Transverse colon (tissue), 4 donors: ENCODE results near the gene POLR2A. TPM values are rescaled to one million over a fixed set of nuclear protein-coding genes. Genes with fewer than 3 reads are reported as not detected.
A peak's percentile ranks its signal among the peaks of the same experiment; 100 is the strongest.

ENCODE experiments used
- DNase-seq: peaks from one replicate; pipeline ENCODE4 v3.0.0-alpha.2; 2019
- H3K27ac ChIP-seq, 4 donors: fragments of 200-600 bp; sonication (generic); 2 replicates each; pipeline ENCODE4 v1.5.1; 2016 to 2018; ENCODE audit warnings: inconsistent platforms in 4 of 4
- H3K27me3 ChIP-seq: fragments of 200-600 bp; sonication (generic); 2 replicates; pipeline ENCODE4 v1.5.1; 2017; ENCODE audit warnings: inconsistent platforms
- H3K36me3 ChIP-seq, 4 donors: fragments of 200-600 bp; sonication (generic); 2 replicates each; pipeline ENCODE4 v1.5.1; 2017 to 2019; ENCODE audit warnings: inconsistent platforms in 4 of 4
- H3K4me1 ChIP-seq, 4 donors: fragments of 200-600 bp; sonication (generic); 2 replicates each; pipeline ENCODE4 v1.5.1; 2017 to 2020; ENCODE audit warnings: inconsistent platforms in 4 of 4
- H3K4me3 ChIP-seq, 4 donors: fragments of 200-600 bp; sonication (generic); 1 replicate in 1 of 4; 2 replicates in 3 of 4; pipeline versions ENCODE4 v1.5.1 to v1.6.1; 2017 to 2019; ENCODE audit warnings: inconsistent platforms in 4 of 4
- H3K9me3 ChIP-seq, 2 donors: fragments of 200-600 bp; sonication (generic); 2 replicates each; pipeline ENCODE4 v1.5.1; 2017 to 2019; ENCODE audit warnings: inconsistent platforms in 2 of 2
- EP300 ChIP-seq: sonication (generic); formaldehyde crosslinking; IDR thresholded peaks from one replicate; pipeline ENCODE4 v1.6.1; 2017; ENCODE audit warnings: antibody characterized with exemption, low read depth
- POLR2A ChIP-seq: fragments of 450-650 bp; IDR thresholded peaks from one replicate; pipeline ENCODE4 v1.6.1; 2016; ENCODE audit warnings: antibody characterized with exemption, mild to moderate bottlenecking, moderate library complexity
- POLR2AphosphoS5 ChIP-seq, 3 donors: sonication (generic); formaldehyde crosslinking; IDR thresholded peaks; one replicate each; pipeline ENCODE4 v1.6.1; 2016; ENCODE audit warnings: antibody characterized with exemption in 3 of 3
- WGBS, 2 donors: methylation state at CpG; one replicate each; pipeline ENCODE4 v1.1.5; 2018; ENCODE audit warnings: low coverage in 1 of 2; 5-methylcytosine and 5-hydroxymethylcytosine counted together
- in situ Hi-C, 4 donors: fragments of 200-750 bp; cut with MboI; loops; one replicate each; pipeline versions ENCODE4 v1.15.0 to v1.15.1; 2017; ENCODE audit warnings: low sequenced_read_pairs in 3 of 4, low pct_ligation_motif_present in 1 of 4, low pct_unique_long_range_greater_than_20kb in 1 of 4
- intact Hi-C: fragments of 100-400 bp; cut with DNase I; formaldehyde crosslinking; loops from one replicate; pipeline ENCODE4 v1.15.1; 2023; ENCODE audit warnings: low total_unique reads
- total RNA-seq, 4 donors: library from RNA; depleted of rRNA; stranded (reverse); fragments of >200 nt; gene quantifications; one replicate each; pipeline ENCODE4 v1.1.0, GENCODE V29; 2016
- TF ChIP-seq, protein P1 (sequence below), 5 experiments: fragments of 200-600 bp in 3 of 5; fragments of 450-650 bp in 2 of 5; sonication (generic) in 3 of 5; IDR thresholded peaks; 1 replicate in 2 of 5; 2 replicates in 3 of 5; pipeline ENCODE4 v1.5.1; 2016 to 2017; ENCODE audit warnings: antibody characterized with exemption in 5 of 5, inconsistent platforms in 3 of 5, mild to moderate bottlenecking in 2 of 5, moderate library complexity in 1 of 5

POLR2A gene
- total RNA-seq, 4 donors from 2014 or later, result 91.3 to 321 (median 127) TPM

DNA sequence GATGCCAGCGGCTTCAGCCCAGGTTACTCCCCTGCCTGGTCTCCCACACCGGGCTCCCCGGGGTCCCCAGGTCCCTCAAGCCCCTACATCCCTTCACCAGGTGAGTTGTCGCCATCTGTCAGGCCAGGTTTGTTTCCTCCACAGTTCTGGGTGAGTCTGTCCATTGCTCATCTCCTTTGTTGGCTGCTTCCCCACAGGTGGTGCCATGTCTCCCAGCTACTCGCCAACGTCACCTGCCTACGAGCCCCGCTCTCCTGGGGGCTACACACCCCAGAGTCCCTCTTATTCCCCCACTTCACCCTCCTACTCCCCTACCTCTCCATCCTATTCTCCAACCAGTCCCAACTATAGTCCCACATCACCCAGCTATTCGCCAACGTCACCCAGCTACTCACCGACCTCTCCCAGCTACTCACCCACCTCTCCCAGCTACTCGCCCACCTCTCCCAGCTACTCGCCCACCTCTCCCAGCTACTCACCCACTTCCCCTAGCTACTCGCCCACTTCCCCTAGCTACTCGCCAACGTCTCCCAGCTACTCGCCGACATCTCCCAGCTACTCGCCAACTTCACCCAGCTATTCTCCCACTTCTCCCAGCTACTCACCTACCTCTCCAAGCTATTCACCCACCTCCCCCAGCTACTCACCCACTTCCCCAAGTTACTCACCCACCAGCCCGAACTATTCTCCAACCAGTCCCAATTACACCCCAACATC, 28.8 kb downstream of the POLR2A start:
- 85 to 88% methylated on average over 20 of the region's 20 CpGs for WGBS, 2 donors

DNA sequence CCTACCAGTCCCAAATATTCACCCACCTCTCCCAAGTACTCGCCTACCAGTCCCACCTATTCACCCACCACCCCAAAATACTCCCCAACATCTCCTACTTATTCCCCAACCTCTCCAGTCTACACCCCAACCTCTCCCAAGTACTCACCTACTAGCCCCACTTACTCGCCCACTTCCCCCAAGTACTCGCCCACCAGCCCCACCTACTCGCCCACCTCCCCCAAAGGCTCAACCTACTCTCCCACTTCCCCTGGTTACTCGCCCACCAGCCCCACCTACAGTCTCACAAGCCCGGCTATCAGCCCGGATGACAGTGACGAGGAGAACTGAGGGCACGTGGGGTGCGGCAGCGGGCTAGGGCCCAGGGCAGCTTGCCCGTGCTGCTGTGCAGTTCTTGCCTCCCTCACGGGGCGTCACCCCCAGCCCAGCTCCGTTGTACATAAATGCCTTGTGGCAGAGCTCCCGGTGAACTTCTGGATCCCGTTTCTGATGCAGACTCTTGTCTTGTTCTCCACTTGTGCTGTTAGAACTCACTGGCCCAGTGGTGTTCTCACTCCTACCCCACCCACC, 29.8 kb downstream of the POLR2A start:
- no peak for DNase-seq
- H3K27ac ChIP-seq, result no peak overlapping the region
- H3K36me3 ChIP-seq, result peaks cover 0 to 40% (median 14%) of the 10 kb centered on the region in 4 donors
- TF ChIP-seq, protein P1, sequence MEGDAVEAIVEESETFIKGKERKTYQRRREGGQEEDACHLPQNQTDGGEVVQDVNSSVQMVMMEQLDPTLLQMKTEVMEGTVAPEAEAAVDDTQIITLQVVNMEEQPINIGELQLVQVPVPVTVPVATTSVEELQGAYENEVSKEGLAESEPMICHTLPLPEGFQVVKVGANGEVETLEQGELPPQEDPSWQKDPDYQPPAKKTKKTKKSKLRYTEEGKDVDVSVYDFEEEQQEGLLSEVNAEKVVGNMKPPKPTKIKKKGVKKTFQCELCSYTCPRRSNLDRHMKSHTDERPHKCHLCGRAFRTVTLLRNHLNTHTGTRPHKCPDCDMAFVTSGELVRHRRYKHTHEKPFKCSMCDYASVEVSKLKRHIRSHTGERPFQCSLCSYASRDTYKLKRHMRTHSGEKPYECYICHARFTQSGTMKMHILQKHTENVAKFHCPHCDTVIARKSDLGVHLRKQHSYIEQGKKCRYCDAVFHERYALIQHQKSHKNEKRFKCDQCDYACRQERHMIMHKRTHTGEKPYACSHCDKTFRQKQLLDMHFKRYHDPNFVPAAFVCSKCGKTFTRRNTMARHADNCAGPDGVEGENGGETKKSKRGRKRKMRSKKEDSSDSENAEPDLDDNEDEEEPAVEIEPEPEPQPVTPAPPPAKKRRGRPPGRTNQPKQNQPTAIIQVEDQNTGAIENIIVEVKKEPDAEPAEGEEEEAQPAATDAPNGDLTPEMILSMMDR (IDR thresholded peaks at IDR 0.05), result no peak
- TF ChIP-seq EP300 (no peak), POLR2A (no peak), POLR2AphosphoS5 (IDR thresholded peaks at IDR 0.05) (no peak)
- in situ Hi-C loops (no loop called here), intact Hi-C loops (no loop called here)
- WGBS, 2 donors, result 77 to 89% methylated on average over 4 to 17 of the region's 17 CpGs
- no peaks in the 10 kb centered on the region for H3K9me3 ChIP-seq
- no peaks in the 10 kb centered on the region for H3K27me3 ChIP-seq
- H3K4me1 ChIP-seq, result peaks cover 0 to 17% (median 10%) of the 10 kb centered on the region in 4 donors
- H3K4me3 ChIP-seq, result no peak overlapping the region

More for the DNA sequence above, 28.8 kb downstream of the POLR2A start:
- H3K4me1 ChIP-seq, result peaks cover 0 to 17% (median 10%) of the 10 kb centered on the region in 4 donors
- DNase-seq, result no peak
- no peak overlapping the region for H3K4me3 ChIP-seq
- intact Hi-C loops (no loop called here), in situ Hi-C loops (no loop called here)
- H3K36me3 ChIP-seq, result peaks cover 0 to 50% (median 19%) of the 10 kb centered on the region in 4 donors
- H3K27ac ChIP-seq, result no peak overlapping the region
- TF ChIP-seq EP300, result no peak
- TF ChIP-seq, protein P1 (IDR thresholded peaks at IDR 0.05), result no peak
- TF ChIP-seq POLR2A, result no peak
- TF ChIP-seq POLR2AphosphoS5 (IDR thresholded peaks at IDR 0.05), result no peak
- no peaks in the 10 kb centered on the region for H3K27me3 ChIP-seq
- H3K9me3 ChIP-seq, result no peaks in the 10 kb centered on the region

DNA sequence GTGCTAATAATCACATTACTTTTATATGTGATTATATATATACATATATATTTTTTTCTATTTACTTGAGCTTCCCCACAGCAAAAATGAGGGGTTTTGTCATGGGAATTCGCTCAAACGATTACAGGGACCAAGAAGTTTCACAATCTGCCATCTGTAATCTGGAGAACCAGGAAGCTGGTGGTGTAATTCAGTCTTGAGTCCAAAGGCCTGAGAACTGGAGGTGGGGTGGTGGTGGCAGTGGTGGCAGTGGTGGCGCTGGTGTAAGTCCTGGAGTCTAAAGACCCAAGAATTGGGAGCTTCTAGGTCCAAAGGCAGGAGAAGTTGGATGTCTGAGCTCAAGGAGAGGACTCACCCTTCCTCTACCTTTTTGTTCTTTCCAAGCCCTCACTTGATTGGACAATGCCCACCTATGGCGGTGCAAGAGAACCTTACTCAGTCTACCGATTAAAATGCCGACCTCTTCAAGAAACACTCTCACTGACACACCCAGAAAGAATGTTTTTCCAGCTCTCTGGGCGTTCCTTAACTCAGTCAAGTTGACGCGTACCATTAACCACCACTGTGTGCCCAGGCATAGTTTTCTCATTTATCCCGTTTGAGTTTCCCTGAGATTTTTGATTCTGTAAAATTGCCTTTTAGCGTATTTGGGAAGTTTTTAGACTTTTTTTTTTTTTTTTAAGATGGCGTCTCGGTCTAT, 31.9 kb downstream of the POLR2A start:
- Histone ChIP-seq H3K9me3 (no peaks in the 10 kb centered on the region), H3K27ac (peak overlapping the region; percentile 42 to 62 (median 56)), H3K4me3 (no peak overlapping the region), H3K4me1 (peaks cover 0 to 17% (median 10%) of the 10 kb centered on the region in 4 donors), H3K27me3 (no peaks in the 10 kb centered on the region), H3K36me3 (peaks cover 0 to 30% (median 9%) of the 10 kb centered on the region in 4 donors)
- WGBS, 2 donors, result 75 to 82% methylated on average over 7 to 13 of the region's 13 CpGs
- peak; percentile 71 for DNase-seq
- intact Hi-C loops, result loop anchor here (5.0 kb wide), 1 partner anchor 41 kb away; the partner anchor contains the start of gene TNFSF13
- TF ChIP-seq, protein P1 (IDR thresholded peaks at IDR 0.05), result peak in 1 of 5 experiments; percentile 15
- no peak for TF ChIP-seq POLR2A
- in situ Hi-C loops, result no loop called here

DNA sequence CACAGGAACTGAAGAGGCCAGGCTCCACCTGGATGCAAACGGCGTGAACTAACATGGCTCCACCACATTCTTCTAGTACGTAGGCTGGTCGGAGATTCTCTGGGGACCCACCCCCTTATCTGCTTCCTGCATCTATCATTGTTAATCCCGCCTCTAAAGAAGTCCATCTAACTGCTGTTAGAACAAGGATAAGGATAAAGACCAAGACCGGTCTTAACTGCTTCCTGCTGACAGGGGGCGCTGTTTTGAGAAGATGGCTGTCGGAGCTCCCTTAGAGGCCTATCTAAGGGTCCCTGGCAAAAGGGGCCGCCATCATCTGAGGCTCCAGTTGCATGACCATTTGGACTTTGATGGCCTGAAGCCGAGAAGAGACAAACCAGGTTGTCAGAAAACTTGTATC, 38.9 kb downstream of the POLR2A start:
- Histone ChIP-seq H3K27me3 (no peaks in the 10 kb centered on the region), H3K27ac (no peak overlapping the region), H3K4me3 (no peak overlapping the region), H3K4me1 (no peaks in the 10 kb centered on the region), H3K36me3 (no peaks in the 10 kb centered on the region), H3K9me3 (no peaks in the 10 kb centered on the region)
- in situ Hi-C loops, result no loop called here
- TF ChIP-seq, protein P1 (IDR thresholded peaks at IDR 0.05), result peak; percentile 35 to 50 (median 40)
- no peak for TF ChIP-seq EP300
- 43 to 47% methylated on average over 6 to 10 of the region's 10 CpGs for WGBS, 2 donors
- peak; percentile 31 for DNase-seq
- intact Hi-C loops, result no loop called here
